NCI-H2107 (cell line): ENCODE measurements around the gene ZPBP2.
"Not testable (repeated sequence)": the region's sequence is repeated elsewhere in the genome, so short reads cannot be mapped to it uniquely, and the experiment has no call there.

Experiments used
- DNase-seq: peaks from one replicate; lab custom pipeline; 2025; lab: John Stamatoyannopoulos, UW

The ZPBP2 gene

DNA sequence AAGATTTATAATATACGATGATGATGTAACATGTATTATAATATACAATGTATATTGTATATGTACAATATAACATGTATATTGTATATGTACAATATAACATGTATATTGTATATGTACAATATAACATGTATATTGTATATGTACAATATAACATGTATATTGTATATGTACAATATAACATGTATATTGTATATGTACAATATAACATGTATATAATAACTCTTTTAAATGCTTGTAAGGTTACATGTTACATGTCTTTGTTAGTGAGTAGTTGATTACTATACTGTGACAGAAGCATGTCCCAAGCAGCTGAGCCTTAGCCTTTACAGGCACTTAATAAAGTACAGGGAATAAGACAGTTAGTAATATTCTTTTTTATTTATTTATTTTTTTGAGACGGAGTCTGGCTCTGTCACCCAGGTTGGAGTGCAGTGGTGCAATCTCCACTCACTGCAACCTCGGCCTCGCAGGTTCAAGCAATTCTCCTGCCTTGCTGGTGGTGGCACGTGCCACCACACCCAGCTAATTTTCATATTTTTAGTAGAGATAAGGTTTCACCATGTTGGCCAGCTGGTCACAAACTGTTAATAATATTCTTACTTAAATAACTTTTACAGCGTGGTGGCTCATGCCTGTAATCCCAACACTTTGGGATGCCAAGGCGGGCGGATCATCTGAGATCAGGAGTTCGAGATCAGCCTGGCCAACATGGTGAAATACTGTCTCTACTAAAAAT is 11.9 kb upstream of the ZPBP2 start:
- DNase-seq = not testable (repeated sequence)

- DNase-seq = no peak
Measured at GRCh38 chr17:39861235-39861634, 6.8 kb upstream of the ZPBP2 start.

DNA sequence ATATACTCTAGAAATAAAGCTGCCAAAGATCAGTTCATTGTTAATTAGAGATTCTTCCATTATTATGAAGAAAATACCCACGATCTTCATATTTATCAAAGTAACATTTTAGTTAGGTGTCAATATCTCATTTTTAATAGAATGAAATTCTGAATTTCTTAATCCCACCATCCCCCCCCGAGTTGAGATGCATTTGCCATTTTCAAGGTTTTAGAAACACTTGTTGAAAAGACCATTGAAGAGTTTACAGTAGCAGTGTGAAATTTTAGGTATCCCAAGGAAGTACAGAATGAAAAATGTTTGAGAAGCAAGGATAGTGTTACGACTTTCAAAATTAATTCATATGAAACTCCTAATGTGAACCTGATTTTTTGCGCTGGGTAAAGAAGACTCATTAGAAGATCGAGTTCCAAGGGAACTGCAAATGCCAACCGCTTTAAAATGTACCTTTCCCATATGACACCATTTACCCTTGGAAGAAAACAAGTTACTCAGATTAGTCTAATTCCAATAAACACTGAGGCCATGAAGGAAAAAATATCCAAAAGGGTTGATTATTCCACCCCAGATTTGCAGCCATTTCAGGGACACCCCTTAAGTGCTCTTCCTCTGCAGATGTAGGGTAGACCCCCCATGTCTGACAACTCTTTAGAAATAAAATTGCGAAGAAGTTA is 4.6 kb upstream of the ZPBP2 start:
- no peak for DNase-seq

DNA sequence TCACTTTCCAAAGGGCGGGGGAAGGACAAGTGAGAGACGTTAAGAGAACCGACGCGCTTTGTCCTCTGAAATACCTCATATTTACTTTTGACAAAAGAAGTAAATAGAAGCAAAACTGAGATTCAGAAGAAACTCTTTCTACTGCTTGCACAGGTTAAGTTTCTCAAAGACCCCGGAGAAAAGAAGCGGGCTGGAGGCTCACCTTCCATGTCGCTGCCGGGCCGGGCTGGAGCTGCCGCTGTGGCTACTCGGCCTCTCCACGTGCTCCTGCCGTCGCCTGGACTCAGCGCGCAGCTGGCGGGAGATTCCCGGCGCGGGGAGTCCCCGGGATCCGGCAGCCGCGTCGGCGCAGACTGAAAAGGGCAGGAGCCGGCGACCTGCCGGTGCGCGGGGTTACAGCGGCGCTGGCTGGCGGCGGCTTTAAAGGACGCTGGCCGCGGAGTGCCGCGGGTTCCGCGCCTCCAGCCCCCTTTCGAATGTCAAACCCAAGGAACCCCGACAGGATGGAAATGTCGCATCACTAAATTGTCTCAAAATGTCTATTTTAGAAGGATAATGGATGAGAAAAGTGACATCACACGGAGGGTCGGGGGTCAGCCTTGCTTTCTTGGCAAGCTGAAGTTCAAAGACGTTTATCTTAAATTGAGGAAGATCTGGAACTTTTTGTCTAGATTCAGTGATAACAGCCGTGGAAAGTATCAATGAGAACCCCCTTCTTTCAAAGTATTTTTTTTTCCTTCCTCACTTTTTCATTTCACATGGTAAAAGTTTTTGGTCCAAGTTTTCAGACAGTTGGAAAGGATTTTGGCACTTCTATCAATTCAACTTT is 3.9 kb upstream of the ZPBP2 start, which contains the start of gene IKZF3:
IKZF3 (minus strand) TSS at position 395 of the 829 bp plus-strand sequence; CDS start at position 209, 186 bp downstream.
- peak; percentile 71 for DNase-seq

- no peak for DNase-seq
Measured at GRCh38 chr17:39866013-39866730, 1.8 kb upstream of the ZPBP2 start.

DNA sequence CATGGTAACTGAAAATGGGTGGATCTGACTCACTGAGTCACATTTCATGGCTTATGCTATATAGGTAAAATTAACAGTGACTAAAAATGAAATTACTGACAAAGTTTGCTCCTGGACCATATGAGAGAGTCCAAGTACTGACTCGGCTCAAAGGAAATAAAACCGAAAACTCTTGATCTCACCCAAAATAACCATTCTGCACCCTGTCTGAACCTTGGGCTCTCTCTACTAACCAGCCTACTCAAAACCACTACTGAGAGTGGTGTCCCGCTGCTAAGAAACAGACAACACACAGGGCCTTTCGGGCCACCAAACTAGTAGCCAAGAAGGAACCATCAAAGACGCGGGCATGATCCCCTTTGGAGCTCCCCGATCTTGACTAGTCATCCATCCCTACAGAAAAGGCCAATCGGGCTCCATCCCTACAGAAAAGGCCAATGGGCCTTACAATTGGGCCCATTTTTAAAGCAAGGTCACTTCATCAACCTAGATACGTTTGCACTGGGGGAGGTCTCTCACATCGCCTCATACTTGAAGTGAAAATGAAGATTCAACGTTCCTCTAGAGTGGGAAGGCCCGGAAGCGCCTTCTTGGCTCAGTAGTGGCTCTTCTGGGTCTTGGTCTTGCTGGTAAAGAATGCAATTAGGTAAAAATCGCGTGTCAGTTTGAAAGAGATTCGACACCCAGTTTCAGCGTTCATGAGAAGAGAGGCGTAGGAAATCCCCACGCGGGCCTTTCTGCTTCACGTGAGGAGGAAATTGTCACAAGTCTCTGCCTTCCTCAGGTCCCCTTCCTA is 720 bp upstream of the ZPBP2 start:
- DNase-seq = no peak

- no peak for DNase-seq
Measured at GRCh38 chr17:39868554-39868942, 546 bp downstream of the ZPBP2 start.

DNA sequence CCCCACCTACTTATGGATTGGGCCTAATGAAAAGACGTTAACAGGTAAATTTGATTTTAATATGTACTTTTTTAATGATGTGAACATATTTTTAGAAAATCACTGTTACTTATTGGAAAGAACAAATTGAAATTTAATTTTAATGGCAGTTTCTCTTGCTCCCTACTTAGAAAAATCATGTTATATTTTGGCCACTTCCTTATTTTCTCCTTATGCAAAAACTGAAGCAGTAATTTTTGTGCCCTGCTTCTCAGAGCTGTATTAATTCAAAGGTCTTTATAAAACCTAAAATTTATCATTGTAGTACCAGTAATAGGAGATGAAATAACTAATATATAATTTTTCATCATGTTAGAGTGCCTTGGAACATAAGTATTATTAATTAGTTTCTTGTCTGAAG is 2.8 kb downstream of the ZPBP2 start:
- no peak for DNase-seq

GRCh38 chr17:39871801-39872200 is 3.8 kb downstream of the ZPBP2 start:
- DNase-seq = no peak

DNA sequence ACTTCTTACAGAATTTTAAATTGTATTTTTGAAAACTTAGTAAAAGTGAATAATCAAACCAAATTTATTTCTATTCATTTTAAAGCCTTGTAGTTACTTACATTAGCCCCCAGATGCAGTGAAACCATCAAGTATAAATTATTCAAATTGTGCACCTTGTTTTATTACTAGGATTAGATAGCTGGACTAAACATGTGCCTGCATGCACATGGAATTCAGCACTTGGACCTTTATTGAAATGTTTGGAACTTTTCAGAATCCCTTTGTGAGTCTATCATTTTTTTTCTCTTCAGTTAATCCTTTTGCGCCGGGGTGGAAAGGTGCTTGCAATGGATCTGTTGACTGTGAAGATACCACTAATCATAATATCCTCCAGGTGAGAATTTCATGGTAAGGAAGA is 4.7 kb downstream of the ZPBP2 start:
- no peak for DNase-seq

GRCh38 chr17:39886102-39886501 is 18.1 kb downstream of the ZPBP2 start:
- DNase-seq = not testable (repeated sequence)

DNA sequence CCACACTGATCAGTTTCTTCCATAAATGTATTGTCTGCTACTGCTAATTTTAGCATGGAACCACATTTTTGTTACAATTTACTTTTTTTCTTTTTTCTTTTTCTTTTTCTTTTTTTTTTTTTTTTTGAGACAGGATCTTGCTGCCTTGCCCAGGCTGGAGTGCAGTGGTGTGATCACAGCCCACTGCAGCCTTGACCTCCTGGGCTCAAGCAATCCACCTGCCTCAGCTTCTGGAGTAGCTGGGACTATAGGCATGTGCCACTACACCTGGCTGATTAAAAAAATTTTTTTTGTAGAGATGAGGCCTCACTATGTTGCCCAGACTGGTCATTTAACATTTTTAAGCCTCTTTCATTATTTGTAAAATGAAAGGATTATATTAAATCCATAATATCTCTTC is 19.1 kb downstream of the ZPBP2 start:
- no peak for DNase-seq

- no peak for DNase-seq
Measured at GRCh38 chr17:39889200-39889599, 21.2 kb downstream of the ZPBP2 start.

DNA sequence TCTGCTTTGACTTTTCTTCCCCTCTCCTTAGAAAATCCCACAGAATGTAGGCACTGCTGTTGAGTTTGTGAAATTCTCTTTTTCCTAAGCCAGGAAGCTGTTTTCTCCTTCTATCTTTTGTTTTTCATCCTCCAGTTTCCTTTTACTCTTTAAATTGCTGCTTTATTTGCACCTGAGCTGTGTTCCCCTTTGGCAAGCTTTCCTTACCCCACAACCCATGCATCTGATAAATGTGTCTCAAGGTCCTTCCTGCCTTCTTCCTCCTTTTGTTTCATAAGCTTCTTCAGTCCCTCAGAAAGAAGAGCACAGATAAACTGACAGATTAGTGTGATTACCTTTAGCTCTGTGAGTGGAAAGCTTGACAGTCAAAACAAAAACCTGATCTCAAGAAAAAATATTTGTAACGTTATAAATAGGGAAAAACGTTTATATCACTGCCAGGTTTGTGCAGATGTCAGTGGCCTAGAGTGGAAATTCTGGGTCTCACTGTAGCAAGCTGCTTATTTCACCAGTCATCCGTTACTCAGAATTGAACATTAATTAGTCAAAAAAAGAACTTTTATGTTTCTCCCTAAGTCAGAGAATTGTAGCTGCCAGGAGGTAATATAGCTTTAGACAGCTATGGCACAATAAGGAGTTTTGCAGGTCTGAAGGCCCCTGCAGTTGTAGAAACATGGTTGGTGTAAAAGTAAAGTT is 26.8 kb downstream of the ZPBP2 start:
- no peak for DNase-seq

GRCh38 chr17:39898088-39898487 is 30.1 kb downstream of the ZPBP2 start:
- DNase-seq = no peak

DNA sequence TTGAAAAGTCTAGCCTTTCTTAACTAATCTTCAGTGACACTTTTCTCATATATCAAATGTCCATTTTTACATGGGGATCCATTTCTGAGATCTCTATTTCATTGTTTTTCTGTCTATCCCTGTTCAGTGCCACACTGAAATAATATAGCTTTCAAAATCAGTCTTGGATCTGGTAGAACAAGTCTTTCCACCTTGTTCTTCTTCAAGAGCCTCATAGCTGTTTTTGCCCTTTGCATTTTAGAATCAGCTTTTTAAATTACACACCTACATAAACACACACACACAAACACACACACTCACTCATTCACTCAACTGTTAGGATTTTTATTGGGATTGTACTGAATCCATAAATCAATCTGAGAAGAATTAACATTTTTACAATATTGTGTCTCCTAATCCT is 31.2 kb downstream of the ZPBP2 start:
- no peak for DNase-seq

DNA sequence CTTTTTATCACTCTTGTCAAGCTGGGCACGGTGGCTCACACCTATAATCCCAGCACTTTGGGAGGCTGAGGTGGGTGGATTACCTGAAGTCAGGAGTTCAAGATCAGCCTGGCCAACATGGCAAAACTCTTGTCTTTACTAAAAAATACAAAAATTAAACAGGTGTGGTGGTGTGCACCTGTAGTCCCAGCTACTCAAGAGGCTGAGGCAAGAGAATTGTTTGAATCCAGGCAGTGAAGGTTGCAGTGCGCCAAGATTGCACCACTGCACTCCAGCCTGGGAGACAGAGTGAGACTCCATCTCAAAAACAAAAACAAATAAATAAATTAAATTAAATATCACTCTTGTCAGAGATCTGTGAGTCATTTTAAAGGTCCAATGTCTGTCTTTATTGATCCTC is 34.0 kb downstream of the ZPBP2 start:
- DNase-seq = not testable (repeated sequence)

DNA sequence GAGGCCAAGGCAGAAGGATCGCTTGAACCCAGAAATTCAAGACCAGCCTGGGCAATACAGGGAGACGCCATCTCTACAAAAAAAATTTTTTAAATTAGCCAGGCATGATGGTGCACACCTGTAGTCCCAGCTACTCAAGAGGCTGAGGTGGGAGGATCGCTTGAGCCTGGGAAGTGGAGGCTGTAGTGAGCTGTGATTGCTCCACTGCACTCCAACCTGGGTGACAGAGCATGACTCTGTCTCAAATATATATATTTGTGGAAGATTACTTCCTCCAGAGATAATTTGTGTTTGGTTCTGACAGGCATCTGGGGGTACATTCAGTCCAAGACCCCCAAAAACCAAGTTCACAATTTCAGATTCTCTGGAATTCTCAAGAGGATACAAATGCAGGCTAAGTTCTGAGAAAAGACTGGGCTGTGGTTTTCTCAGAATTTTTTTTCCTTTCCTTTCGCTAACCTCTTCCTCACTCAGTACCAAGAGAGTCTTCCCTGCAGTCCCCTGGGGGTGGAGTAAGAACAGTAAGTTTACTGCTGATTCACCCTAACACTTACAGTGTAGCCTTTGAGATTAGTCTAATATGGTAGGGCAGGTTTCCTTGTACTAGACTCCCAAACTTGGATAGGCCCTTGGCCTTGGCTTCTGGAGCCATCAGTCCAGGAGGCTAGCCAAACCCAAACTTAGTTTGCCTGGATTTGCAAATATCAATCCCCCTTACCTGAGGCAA is 35.3 kb downstream of the ZPBP2 start:
- no peak for DNase-seq

DNA sequence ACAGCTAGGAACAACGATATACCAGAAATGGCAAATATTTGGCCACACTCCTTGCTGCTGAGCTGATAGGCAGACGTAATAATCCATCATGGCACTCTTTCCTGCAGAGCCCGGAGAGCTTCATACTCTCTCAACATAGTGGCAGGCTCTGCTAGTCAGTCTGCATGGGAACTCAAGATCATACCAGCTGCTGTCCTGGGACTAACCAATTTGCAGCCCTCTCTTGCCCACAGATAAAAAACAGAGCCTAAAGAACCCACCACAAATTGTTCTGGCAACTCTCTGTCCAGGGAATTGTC is 36.9 kb downstream of the ZPBP2 start:
- DNase-seq = no peak

DNA sequence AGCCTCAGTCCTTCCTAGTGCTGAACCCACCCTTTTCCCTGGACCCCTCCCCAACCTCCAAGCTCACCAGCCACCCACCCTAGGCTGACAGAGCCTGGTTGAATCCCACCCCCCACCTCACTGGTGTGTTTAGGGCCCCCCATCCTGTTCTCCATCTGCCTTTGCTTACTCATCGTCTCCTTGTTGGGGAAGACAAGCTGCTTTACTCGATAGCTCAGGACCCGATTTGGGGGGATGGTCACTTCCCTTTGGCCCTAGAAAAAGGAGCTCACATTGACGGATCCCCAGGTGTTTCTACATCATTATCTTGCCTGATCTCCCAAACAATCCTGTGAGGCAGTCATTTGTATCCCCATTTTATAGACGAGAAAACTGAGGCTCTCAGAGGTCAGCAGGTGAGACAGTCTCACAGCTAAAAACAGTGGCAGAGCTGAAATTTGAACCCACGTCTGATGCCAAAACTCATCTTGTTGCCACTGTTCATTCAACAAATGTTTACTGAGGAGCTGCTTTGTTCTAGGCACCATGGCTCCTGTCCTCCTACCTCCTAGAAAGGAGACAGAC is 40.9 kb downstream of the ZPBP2 start:
- no peak for DNase-seq
